Calu3 (cell line): ENCODE measurements around the gene SLC35F6. TPM values are rescaled to one million over a fixed set of nuclear protein-coding genes. Genes with fewer than 3 reads are reported as not detected.

ENCODE experiments used
- BruUV-seq: library from RNA; stranded (reverse); fragments of 400-500 nt; replicated peaks from 2 replicates; lab custom pipeline; 2021; lab: Mats Ljungman, UMichigan
- CTCF ChIA-PET: fragments of 300-600 bp; sonication (Branson Sonifier 250); formaldehyde crosslinking; loops from one replicate; lab custom pipeline; 2022; ENCODE audit warnings: antibody characterized with exemption; lab: Charles Lee
- DNase-seq: peaks from one replicate; pipeline ENCODE4 v3.0.0; 2022
- H3K27ac Mint-ChIP-seq: one replicate; pipeline ENCODE4 v1.8.0; 2022; ENCODE audit warnings: mixed read lengths; ENCODE audit not compliant: unreplicated experiment
- H3K27me3 Mint-ChIP-seq: one replicate; pipeline ENCODE4 v1.8.0; 2022; ENCODE audit warnings: mixed read lengths; ENCODE audit not compliant: unreplicated experiment
- H3K36me3 Mint-ChIP-seq: one replicate; pipeline ENCODE4 v1.8.0; 2022; ENCODE audit warnings: mild to moderate bottlenecking, moderate library complexity, mixed read lengths; ENCODE audit not compliant: insufficient read depth, unreplicated experiment
- H3K4me1 Mint-ChIP-seq: one replicate; pipeline ENCODE4 v1.8.0; 2022; ENCODE audit warnings: mild to moderate bottlenecking, low read depth, mixed read lengths; ENCODE audit not compliant: unreplicated experiment
- H3K4me3 Mint-ChIP-seq: one replicate; pipeline ENCODE4 v1.8.0; 2022; ENCODE audit warnings: mild to moderate bottlenecking, low read depth, moderate library complexity, mixed read lengths; ENCODE audit not compliant: unreplicated experiment
- H3K9me3 Mint-ChIP-seq: one replicate; pipeline ENCODE4 v1.8.0; 2022; ENCODE audit warnings: low read depth, mixed read lengths; ENCODE audit not compliant: unreplicated experiment
- intact Hi-C: fragments of 100-400 bp; cut with micrococcal nuclease; formaldehyde crosslinking; loops from one replicate; pipeline ENCODE4 v1.10.0; 2022; ENCODE audit not compliant: unreplicated experiment
- total RNA-seq: library from RNA; stranded (reverse); gene quantifications from 2 replicates; pipeline ENCODE4 v1.2.3, GENCODE V29; 2022
- TF ChIP-seq, protein P1 (sequence below): fragments of 200-600 bp; IDR thresholded peaks from one replicate; pipeline ENCODE4 v1.8.0; 2022; ENCODE audit warnings: antibody characterized with exemption; ENCODE audit not compliant: unreplicated experiment

The SLC35F6 gene
- total RNA-seq, 1 experiment from 2014 or later = 36.9 TPM

DNA sequence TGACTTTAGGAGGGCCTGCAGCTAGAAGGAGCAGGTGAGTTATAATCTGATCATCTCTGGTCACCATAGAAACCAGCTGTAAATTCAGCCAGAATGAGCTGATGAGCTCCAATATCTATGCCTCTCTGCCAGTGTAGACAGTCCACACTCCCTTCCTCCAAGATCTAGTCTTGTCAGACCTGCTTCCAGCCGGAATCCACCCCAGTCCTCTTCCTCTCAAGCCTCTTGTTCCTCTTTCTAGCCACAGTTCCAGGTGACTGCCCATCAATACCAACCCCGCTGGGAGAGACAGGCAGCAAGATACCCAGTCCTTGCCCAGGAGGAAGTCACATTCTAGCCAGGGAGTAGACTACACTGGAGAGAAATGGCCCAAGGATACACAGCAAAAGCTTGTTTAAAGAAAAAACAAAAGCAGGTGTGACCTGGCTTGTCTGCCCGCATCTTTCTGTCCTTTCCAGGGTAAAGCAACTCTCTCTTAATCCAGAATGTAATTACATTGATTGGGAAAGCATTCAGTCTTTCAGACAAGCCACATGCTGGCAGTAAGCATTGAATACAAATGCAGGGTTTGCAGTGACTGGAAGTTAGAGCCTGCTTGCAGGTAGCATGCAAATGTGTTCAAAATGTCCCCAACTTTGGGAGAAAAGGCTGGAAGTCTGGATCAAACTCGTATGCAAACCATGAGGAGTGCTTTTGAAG, 9.0 kb upstream of the SLC35F6 start:
- CTCF ChIA-PET = no interaction called here
- Mint-ChIP-seq H3K27me3 (no peaks in the 10 kb centered on the region), H3K36me3 (peaks cover 11% of the 10 kb centered on the region), H3K27ac (no peak overlapping the region), H3K9me3 (no peaks in the 10 kb centered on the region), H3K4me1 (peaks cover 42% of the 10 kb centered on the region), H3K4me3 (no peak overlapping the region)
- DNase-seq = no peak
- intact Hi-C loops = no loop called here
- no TSS peak for BruUV-seq
- TF ChIP-seq, protein P1, sequence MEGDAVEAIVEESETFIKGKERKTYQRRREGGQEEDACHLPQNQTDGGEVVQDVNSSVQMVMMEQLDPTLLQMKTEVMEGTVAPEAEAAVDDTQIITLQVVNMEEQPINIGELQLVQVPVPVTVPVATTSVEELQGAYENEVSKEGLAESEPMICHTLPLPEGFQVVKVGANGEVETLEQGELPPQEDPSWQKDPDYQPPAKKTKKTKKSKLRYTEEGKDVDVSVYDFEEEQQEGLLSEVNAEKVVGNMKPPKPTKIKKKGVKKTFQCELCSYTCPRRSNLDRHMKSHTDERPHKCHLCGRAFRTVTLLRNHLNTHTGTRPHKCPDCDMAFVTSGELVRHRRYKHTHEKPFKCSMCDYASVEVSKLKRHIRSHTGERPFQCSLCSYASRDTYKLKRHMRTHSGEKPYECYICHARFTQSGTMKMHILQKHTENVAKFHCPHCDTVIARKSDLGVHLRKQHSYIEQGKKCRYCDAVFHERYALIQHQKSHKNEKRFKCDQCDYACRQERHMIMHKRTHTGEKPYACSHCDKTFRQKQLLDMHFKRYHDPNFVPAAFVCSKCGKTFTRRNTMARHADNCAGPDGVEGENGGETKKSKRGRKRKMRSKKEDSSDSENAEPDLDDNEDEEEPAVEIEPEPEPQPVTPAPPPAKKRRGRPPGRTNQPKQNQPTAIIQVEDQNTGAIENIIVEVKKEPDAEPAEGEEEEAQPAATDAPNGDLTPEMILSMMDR = no peak

DNA sequence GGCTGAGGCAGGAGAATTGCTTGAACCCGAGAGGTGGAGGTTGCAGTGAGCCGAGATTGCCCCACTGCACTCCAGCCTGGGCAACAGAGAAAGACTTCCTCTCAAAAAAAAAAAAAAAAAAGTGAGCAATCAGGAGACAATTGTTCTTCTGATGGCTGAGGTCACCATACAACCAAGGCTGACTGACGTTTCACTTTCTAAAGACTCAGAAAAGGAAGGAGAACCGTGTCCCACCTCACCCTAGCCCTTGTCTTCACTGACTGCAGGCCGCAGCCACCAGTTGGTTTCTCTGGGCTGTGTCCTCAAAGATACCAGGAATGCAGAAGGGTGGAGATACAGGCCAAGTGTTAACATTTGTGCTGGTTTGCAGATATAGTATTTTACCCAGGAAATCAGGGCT, 7.7 kb upstream of the SLC35F6 start:
- Mint-ChIP-seq H3K36me3 (peaks cover 11% of the 10 kb centered on the region), H3K9me3 (no peaks in the 10 kb centered on the region), H3K27me3 (no peaks in the 10 kb centered on the region), H3K4me3 (no peak overlapping the region), H3K27ac (no peak overlapping the region), H3K4me1 (peaks cover 33% of the 10 kb centered on the region)
- BruUV-seq = no TSS peak
- intact Hi-C loops = no loop called here
- CTCF ChIA-PET = no interaction called here
- DNase-seq = no peak
- TF ChIP-seq, protein P1 = no peak

DNA sequence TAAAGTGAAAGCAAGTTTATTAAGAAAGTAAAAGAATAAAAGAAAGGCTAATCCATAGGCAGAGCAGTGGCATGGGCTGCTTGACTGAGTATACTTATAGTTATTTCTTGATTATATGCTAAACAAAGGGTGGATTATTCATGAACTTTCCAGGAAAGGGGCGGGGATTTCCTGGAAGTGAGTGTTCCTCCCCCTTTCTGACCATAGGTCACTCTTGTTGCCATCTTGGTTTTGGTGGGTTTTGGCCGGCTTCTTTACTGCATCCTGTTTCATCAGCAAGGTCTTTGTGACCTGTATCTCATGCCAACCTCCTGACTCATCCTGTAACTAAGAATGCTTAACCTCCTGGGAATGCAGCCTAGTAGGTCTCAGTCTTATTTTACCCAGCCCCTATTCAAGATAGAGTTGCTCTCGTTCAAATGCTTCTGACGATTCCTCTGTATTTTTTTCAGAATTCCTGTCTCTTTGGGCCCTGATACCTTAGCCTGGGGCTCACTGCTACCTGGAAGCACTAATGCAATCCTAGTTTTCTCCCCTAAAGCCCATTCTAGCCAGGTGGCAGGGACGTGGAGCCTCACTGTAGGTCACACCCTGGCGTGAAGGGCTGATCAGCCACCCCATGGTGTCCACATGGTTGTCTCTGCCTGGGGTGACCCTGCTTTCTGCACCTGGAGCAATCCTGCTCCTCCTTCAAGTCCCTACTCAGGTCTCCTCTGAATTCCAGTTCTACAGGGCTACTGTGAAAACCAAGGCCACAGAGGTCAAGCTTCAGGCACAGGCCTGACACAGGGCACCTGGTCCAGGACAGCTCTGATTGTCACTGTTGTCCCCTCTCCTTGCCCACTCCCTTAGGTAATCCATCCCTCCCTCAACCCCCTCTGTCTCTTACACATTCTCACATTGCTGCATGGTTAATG, 6.0 kb upstream of the SLC35F6 start:
- no peaks in the 10 kb centered on the region for H3K27me3 Mint-ChIP-seq
- H3K4me3 Mint-ChIP-seq = peak overlapping the region; percentile 57
- peak; percentile 87 for DNase-seq
- TSS peak; percentile 90 for BruUV-seq
- no peaks in the 10 kb centered on the region for H3K9me3 Mint-ChIP-seq
- CTCF ChIA-PET = no interaction called here
- TF ChIP-seq, protein P1 = no peak
- peaks cover 15% of the 10 kb centered on the region for H3K36me3 Mint-ChIP-seq
- intact Hi-C loops = no loop called here
- H3K27ac Mint-ChIP-seq = peak overlapping the region; percentile 100
- H3K4me1 Mint-ChIP-seq = peaks cover 33% of the 10 kb centered on the region

DNA sequence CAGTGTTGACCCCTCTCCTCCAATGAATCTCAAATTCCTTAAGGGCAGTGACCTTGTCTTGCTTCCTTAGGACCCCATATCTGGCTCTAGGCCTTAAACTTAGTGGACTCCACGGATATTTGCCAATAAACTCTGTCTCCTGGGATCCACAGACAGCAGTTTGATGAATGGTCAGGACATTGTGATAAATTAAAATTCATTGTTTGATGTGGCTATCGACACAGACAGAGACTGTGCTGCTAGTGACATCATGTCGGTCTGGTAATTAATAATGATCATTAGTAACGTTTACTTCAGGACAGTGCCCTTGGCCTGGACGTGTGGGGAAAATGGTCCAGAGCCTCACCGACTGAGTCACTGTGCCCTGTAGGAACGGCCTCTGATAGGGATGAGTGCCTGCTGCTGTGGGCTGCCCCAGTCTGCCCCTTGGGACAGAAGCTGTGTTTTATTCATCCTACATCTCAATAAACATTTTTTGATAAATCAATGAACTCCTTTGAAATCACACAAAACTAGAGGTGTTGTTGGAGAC, 5.2 kb upstream of the SLC35F6 start:
- TF ChIP-seq, protein P1 = no peak
- intact Hi-C loops = no loop called here
- CTCF ChIA-PET = no interaction called here
- Mint-ChIP-seq H3K27ac (peak overlapping the region; percentile 100), H3K4me3 (peak overlapping the region; percentile 57), H3K4me1 (peaks cover 31% of the 10 kb centered on the region), H3K36me3 (peaks cover 22% of the 10 kb centered on the region), H3K9me3 (no peaks in the 10 kb centered on the region), H3K27me3 (no peaks in the 10 kb centered on the region)
- BruUV-seq = no TSS peak
- DNase-seq = no peak
